IgD-negative memory B cell (primary cell): ENCODE data around the gene PRND. TPM values are rescaled to one million over a fixed set of nuclear protein-coding genes. Genes with fewer than 3 reads are reported as not detected.
A peak's percentile ranks its signal among the peaks of the same experiment; 100 is the strongest.
"Not testable (repeated sequence)": the region's sequence is repeated elsewhere in the genome, so short reads cannot be mapped to it uniquely, and the experiment has no call there.

Experiments used
- H3K27ac Mint-ChIP-seq, 3 donors: one replicate each; pipeline ENCODE4 v1.8.0; 2020 to 2022; ENCODE audit warnings: mild to moderate bottlenecking in 3 of 3, mixed read lengths in 3 of 3, moderate library complexity in 1 of 3
- H3K27me3 Mint-ChIP-seq: one replicate; pipeline ENCODE4 v1.8.0; 2021; ENCODE audit warnings: mixed read lengths
- H3K36me3 Mint-ChIP-seq: one replicate; pipeline ENCODE4 v1.8.0; 2020; ENCODE audit warnings: mild to moderate bottlenecking, mixed read lengths
- H3K4me1 Mint-ChIP-seq, 3 donors: one replicate each; pipeline ENCODE4 v1.8.0; 2020 to 2022; ENCODE audit warnings: mixed read lengths in 3 of 3, mild to moderate bottlenecking in 1 of 3
- H3K4me3 Mint-ChIP-seq, 4 donors: one replicate each; pipeline ENCODE4 v1.8.0; 2020 to 2022; ENCODE audit warnings: mild to moderate bottlenecking in 4 of 4, mixed read lengths in 4 of 4, moderate library complexity in 3 of 4
- H3K9me3 Mint-ChIP-seq, 3 donors: one replicate each; pipeline ENCODE4 v1.8.0; 2020 to 2021; ENCODE audit warnings: mixed read lengths in 3 of 3, mild to moderate bottlenecking in 1 of 3
- polyA plus RNA-seq: library from polyadenylated mRNA; unstranded; fragments of 300-500 nt; fragmentation: Illumina TruSeq; gene quantifications from one replicate; pipeline ENCODE4 v1.2.3, GENCODE V29; 2021

The PRND gene
- polyA plus RNA-seq, 1 donor from 2014 or later = 0.06 TPM

DNA sequence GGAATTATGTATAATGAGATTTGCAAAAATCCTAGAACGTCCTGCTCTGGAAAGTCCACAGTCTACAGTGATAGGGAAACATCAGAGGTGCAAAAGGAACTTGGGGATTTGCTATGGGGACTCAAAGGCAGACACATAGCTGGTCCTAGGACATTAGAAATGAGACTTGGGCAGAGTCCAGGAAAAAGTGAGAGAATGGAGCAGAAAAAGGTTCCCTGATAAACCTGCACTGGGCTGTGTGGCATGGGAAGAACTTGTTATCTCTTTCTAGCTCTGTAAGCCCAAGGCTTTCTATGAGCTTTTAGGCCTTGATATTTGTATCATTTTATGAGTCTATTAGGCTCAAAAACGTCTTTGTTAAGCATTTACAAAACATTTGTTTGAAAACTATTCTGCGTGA lies 15.2 kb downstream of the PRND start:
- Mint-ChIP-seq H3K27ac (no peak overlapping the region), H3K4me1 (peaks cover 0 to 6% (median 0%) of the 10 kb centered on the region in 3 donors), H3K9me3 (peaks cover 0 to 3% (median 0%) of the 10 kb centered on the region in 3 donors), H3K36me3 (peaks cover 2% of the 10 kb centered on the region), H3K4me3 (no peak overlapping the region), H3K27me3 (peaks cover 8% of the 10 kb centered on the region)

GRCh38 chr20:4737857-4738627 lies 16.3 kb downstream of the PRND start:
- Mint-ChIP-seq H3K4me1 (peaks cover 0 to 6% (median 0%) of the 10 kb centered on the region in 3 donors), H3K36me3 (peaks cover 2% of the 10 kb centered on the region), H3K27ac (no peak overlapping the region), H3K4me3 (no peak overlapping the region), H3K9me3 (peaks cover 0 to 3% (median 0%) of the 10 kb centered on the region in 3 donors), H3K27me3 (peaks cover 5% of the 10 kb centered on the region)

- Mint-ChIP-seq H3K27ac (peak overlapping the region in 1 of 3 donors; percentile 4), H3K9me3 (peaks cover 0 to 3% (median 0%) of the 10 kb centered on the region in 3 donors), H3K4me1 (peaks cover 0 to 6% (median 0%) of the 10 kb centered on the region in 3 donors), H3K4me3 (no peak overlapping the region), H3K36me3 (peaks cover 3% of the 10 kb centered on the region), H3K27me3 (peaks cover 3% of the 10 kb centered on the region)
Observed at GRCh38 chr20:4740774-4741431, 19.2 kb downstream of the PRND start.

- Mint-ChIP-seq H3K9me3 (peaks cover 0 to 4% (median 0%) of the 10 kb centered on the region in 3 donors), H3K27me3 (peaks cover 3% of the 10 kb centered on the region), H3K4me3 (no peak overlapping the region), H3K27ac (no peak overlapping the region), H3K36me3 (peaks cover 8% of the 10 kb centered on the region), H3K4me1 (no peaks in the 10 kb centered on the region)
Observed at GRCh38 chr20:4748847-4749246, 27.1 kb downstream of the PRND start.

DNA sequence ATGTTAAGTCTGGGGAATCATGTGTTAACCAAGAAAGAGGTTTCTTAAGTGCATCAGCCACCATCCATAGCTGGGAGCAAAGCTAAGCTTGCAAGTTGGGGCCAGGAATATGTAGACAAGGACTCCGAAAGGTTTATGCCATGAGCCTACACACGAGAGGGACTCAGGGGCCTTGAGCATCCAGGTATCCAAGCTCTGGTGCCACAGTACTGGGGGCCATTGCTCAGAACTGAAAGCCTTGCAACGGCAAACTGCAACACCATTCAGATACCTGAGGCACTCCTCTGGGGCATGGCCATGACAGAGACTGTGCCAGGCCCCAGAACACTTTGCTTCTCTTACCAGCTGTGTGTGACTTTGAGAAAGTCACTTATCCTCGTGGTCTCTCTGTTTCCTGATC lies 27.6 kb downstream of the PRND start:
- Mint-ChIP-seq H3K36me3 (peaks cover 8% of the 10 kb centered on the region), H3K27me3 (peaks cover 3% of the 10 kb centered on the region), H3K9me3 (peaks cover 0 to 4% (median 0%) of the 10 kb centered on the region in 3 donors), H3K4me1 (no peaks in the 10 kb centered on the region), H3K4me3 (no peak overlapping the region), H3K27ac (no peak overlapping the region)

DNA sequence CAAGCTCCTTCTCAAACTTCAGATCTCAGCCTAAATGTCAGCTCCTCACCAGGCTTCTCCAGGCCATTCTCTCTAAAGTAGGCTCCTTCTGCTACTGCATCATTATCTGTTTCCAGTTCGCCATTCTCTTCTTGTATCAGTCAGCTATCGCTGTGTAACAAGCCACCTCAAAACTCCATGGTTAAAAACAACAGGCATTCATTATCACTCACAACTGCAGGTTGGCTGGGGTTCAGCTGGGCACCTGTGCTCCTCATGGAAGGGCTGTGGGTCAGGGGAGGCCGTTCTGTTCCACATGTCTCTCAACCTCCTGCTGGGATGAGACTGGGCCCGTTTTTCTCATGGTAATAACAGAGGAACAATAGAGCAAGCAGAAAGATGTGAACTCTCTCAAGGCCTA lies 28.7 kb downstream of the PRND start:
- Mint-ChIP-seq H3K27me3 (peaks cover 3% of the 10 kb centered on the region), H3K9me3 (peaks cover 0 to 4% (median 0%) of the 10 kb centered on the region in 3 donors), H3K27ac (no peak overlapping the region), H3K36me3 (peaks cover 8% of the 10 kb centered on the region), H3K4me3 (no peak overlapping the region), H3K4me1 (no peaks in the 10 kb centered on the region)

GRCh38 chr20:4759100-4759884 lies 37.6 kb downstream of the PRND start:
- peak overlapping the region in 3 of 4 donors; percentile 31 to 70 (median 66) for H3K4me3 Mint-ChIP-seq
- H3K9me3 Mint-ChIP-seq, H3K36me3 Mint-ChIP-seq, H3K27ac Mint-ChIP-seq, H3K27me3 Mint-ChIP-seq: not testable (repeated sequence)
- peaks cover 7 to 12% (median 10%) of the 10 kb centered on the region in 3 donors for H3K4me1 Mint-ChIP-seq

DNA sequence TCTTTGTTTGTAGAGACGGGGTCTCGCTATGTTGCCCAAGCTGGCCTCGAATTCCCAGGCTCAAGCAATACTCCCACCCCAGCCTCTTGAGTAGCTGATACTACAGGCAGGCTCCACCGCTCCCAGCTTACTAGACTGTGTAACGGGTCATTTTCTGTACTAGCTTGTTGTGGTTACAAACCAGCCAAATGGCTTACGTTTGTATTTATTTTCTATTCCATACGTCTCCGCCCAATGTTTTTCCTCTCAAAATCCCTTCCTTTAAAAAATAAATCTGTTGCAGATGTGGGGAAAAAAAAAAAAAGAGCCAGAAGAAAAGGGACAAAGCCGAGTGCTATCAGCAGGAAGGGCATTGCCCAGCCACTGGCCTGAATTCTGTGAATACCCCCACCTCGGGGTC lies 41.6 kb downstream of the PRND start:
- Mint-ChIP-seq H3K9me3 (no peaks in the 10 kb centered on the region), H3K36me3 (no peaks in the 10 kb centered on the region), H3K4me1 (peaks cover 19 to 21% (median 20%) of the 10 kb centered on the region in 3 donors), H3K27me3 (no peaks in the 10 kb centered on the region), H3K4me3 (peak overlapping the region in 1 of 4 donors; percentile 60), H3K27ac (no peak overlapping the region)

DNA sequence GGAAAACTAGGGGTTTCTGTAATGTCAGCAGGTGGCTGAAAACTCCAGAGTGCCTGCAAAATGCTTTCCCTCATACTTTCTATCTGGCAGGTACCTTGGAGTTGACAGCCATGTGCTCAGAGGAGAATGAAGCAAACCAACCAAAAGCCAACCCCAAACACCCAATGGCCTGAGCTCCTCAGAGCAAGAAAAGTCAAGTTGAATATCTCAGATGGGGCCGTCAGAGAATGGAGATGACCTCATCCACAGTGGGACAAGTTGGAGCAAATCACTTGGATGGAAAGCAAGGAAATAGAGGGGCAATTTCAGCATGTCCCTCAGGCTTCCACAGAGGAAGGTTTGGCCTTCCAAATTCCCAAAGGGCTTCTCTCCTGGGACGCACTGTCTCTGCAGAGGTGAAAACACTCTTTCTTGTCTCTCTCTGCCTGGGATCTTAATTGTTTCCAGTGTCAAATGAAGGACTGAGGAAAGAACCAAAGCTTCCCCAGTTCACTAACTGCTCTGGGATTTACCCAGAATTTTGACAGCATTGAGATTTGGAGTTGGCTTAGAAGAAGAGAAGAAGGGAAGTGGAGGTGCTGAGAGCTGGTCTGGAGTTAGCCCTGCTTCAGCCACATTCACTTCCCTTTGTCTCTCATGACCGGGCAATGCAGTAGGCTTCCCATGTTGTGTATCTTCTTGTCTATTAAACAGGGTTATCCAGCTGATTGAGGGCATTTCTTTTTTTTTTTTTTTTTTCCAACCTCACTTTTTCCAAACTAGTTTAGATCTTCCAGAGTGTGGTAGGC lies 42.2 kb downstream of the PRND start:
- H3K27ac Mint-ChIP-seq = peak overlapping the region in 1 of 3 donors; percentile 6
- no peaks in the 10 kb centered on the region for H3K36me3 Mint-ChIP-seq
- H3K9me3 Mint-ChIP-seq = no peaks in the 10 kb centered on the region
- H3K4me1 Mint-ChIP-seq = peaks cover 19 to 21% (median 19%) of the 10 kb centered on the region in 3 donors
- H3K4me3 Mint-ChIP-seq = peak overlapping the region in 1 of 4 donors; percentile 68
- no peaks in the 10 kb centered on the region for H3K27me3 Mint-ChIP-seq

DNA sequence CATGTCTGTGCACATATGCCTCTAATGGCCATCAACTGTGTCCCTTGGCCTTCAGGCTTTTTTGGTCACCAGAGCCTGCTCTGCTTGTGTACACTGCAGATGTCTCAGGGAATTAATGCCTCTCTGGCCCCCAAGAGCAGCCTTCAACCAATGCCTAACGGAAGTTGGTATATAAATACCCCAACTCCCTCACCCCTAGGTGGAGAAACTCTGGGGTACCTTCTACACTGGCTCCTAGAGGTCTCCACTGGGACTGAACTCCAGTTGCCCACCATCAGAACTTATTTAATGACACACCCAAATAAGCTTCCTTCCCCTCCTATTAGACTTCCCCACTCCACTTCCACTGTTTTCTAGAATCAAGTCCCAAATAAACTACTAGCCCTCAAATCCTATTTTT lies 43.1 kb downstream of the PRND start:
- no peaks in the 10 kb centered on the region for H3K9me3 Mint-ChIP-seq
- peaks cover 14 to 18% (median 17%) of the 10 kb centered on the region in 3 donors for H3K4me1 Mint-ChIP-seq
- no peaks in the 10 kb centered on the region for H3K36me3 Mint-ChIP-seq
- H3K27me3 Mint-ChIP-seq = no peaks in the 10 kb centered on the region
- H3K27ac Mint-ChIP-seq = no peak overlapping the region
- no peak overlapping the region for H3K4me3 Mint-ChIP-seq

DNA sequence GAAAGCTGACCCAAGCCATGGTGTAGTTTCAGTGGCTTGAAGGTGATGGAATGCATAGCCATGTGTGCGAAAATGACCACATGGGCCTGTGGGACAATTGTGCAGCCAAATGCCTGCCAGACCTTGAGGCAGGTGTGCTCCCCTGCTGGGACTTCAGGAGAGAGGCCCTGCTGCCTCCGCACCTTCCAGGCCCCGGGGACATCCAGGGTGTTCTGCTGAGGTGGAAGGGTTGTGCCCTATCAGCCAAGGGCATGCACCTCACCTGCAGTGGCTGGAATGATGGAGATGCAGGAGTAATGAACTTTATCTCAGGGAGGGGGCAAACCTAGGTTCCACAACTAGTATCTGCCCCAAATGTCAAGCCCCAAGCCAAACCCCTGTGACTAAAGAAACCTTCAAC lies 44.0 kb downstream of the PRND start:
- Mint-ChIP-seq H3K27ac (no peak overlapping the region), H3K4me1 (peaks cover 14 to 18% (median 17%) of the 10 kb centered on the region in 3 donors)

DNA sequence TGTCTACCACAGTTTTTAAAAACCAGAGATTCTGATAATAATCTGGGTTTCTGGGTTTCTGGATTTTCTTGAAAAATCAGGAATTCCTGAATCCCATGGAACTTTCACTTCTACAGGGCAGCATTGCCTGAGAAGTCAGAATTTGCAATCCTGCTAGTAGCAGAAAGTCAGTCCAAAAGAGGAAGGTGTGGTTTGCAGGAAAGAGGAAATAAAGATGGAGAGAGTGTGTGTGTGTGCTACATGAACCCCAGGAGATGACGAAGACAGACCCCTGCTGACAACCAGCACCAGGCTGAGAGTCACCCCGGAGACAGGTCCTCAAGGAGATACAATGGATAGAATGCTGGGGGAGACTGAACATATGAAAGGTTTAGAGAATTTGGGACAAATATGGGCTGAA lies 44.9 kb downstream of the PRND start:
- Mint-ChIP-seq H3K27ac (peak overlapping the region; percentile 14 to 80 (median 50)), H3K4me1 (peaks cover 13 to 15% (median 14%) of the 10 kb centered on the region in 3 donors), H3K4me3 (peak overlapping the region in 2 of 4 donors; percentile 1 to 9), H3K9me3 (peaks cover 3 to 5% (median 4%) of the 10 kb centered on the region in 3 donors), H3K27me3 (no peaks in the 10 kb centered on the region), H3K36me3 (no peaks in the 10 kb centered on the region)

More for the DNA sequence above, 44.0 kb downstream of the PRND start:
- Mint-ChIP-seq H3K9me3 (peaks cover 0 to 3% (median 2%) of the 10 kb centered on the region in 3 donors), H3K4me3 (no peak overlapping the region), H3K36me3 (no peaks in the 10 kb centered on the region), H3K27me3 (no peaks in the 10 kb centered on the region)

- H3K4me3 Mint-ChIP-seq = peak overlapping the region in 3 of 4 donors; percentile 1 to 63 (median 9)
- no peaks in the 10 kb centered on the region for H3K27me3 Mint-ChIP-seq
- H3K4me1 Mint-ChIP-seq = peaks cover 13 to 14% (median 14%) of the 10 kb centered on the region in 3 donors
- H3K9me3 Mint-ChIP-seq = peaks cover 4 to 7% (median 6%) of the 10 kb centered on the region in 3 donors
- peak overlapping the region; percentile 14 to 80 (median 50) for H3K27ac Mint-ChIP-seq
- H3K36me3 Mint-ChIP-seq = no peaks in the 10 kb centered on the region
Observed at GRCh38 chr20:4767084-4767483, 45.4 kb downstream of the PRND start.

- H3K27ac Mint-ChIP-seq = peak overlapping the region in 1 of 3 donors; percentile 69
- H3K36me3 Mint-ChIP-seq = no peaks in the 10 kb centered on the region
- no peak overlapping the region for H3K4me3 Mint-ChIP-seq
Observed at GRCh38 chr20:4769328-4769727, 47.6 kb downstream of the PRND start.

More at GRCh38 chr20:4769328-4769727, 47.6 kb downstream of the PRND start:
- H3K4me1 Mint-ChIP-seq = peaks cover 7 to 14% (median 10%) of the 10 kb centered on the region in 3 donors
- peaks cover 4 to 9% (median 8%) of the 10 kb centered on the region in 3 donors for H3K9me3 Mint-ChIP-seq
- H3K27me3 Mint-ChIP-seq = no peaks in the 10 kb centered on the region
